DND-41 (cell line): ENCODE results near the gene PSMB10.

Experiments used
- ATAC-seq: fragments of 200-7000 bp; cut with Tn5 transposase; 3 replicates; pipeline ENCODE4 v1.9.1; 2021; ENCODE audit warnings: low read depth; ENCODE audit not compliant: insufficient read depth
- DNase-seq: peaks from one replicate; pipeline ENCODE4 v3.0.0-alpha.2; 2020
- H2AFZ ChIP-seq: 2 replicates; pipeline ENCODE4 v1.6.0; 2012; ENCODE audit warnings: low read depth, low read length
- H3K27ac ChIP-seq: 2 replicates; pipeline ENCODE4 v1.5.1; 2012; ENCODE audit warnings: low read length, inconsistent platforms
- H3K27me3 ChIP-seq: fragments of 200-600 bp; sonication (generic); 2 replicates; pipeline ENCODE4 v1.6.0; 2012; ENCODE audit warnings: low read length, mild to moderate bottlenecking, inconsistent platforms; ENCODE audit not compliant: insufficient read depth, poor library complexity
- H3K36me3 ChIP-seq: 2 replicates; pipeline ENCODE4 v1.5.1; 2012; ENCODE audit warnings: low read length, inconsistent platforms; ENCODE audit not compliant: insufficient read depth
- H3K4me1 ChIP-seq: 2 replicates; pipeline ENCODE4 v1.5.1; 2012; ENCODE audit warnings: mild to moderate bottlenecking, low read length; ENCODE audit not compliant: insufficient read depth
- H3K4me2 ChIP-seq: 2 replicates; pipeline ENCODE4 v1.6.0; 2012; ENCODE audit warnings: mild to moderate bottlenecking, moderate library complexity, low read length, inconsistent platforms; ENCODE audit not compliant: insufficient read depth
- H3K4me3 ChIP-seq, 2 experiments: fragments of 200-600 bp in 1 of 2; shearing (Covaris generic) in 1 of 2; 2 replicates each; pipeline ENCODE4 v1.5.1; 2012 to 2016; ENCODE audit warnings: inconsistent platforms in 2 of 2, low read length in 2 of 2, mild to moderate bottlenecking in 2 of 2, low read depth in 1 of 2, moderate library complexity in 1 of 2
- H3K79me2 ChIP-seq: 2 replicates; pipeline ENCODE4 v1.6.0; 2012; ENCODE audit warnings: low read length, inconsistent platforms; ENCODE audit not compliant: insufficient read depth
- H3K9ac ChIP-seq: 2 replicates; pipeline ENCODE4 v1.6.0; 2012; ENCODE audit warnings: low read depth, mild to moderate bottlenecking, inconsistent platforms, low read length, moderate library complexity
- H3K9me3 ChIP-seq: 2 replicates; pipeline ENCODE4 v1.5.1; 2012; ENCODE audit warnings: low read length, moderate library complexity, mild to moderate bottlenecking, inconsistent platforms; ENCODE audit not compliant: insufficient read depth, severe bottlenecking
- H4K20me1 ChIP-seq: 2 replicates; pipeline ENCODE4 v1.6.0; 2012; ENCODE audit warnings: low read length; ENCODE audit not compliant: insufficient read depth
- CTCF ChIP-seq: IDR thresholded peaks from 2 replicates; pipeline ENCODE4 v1.5.1; 2012; ENCODE audit warnings: borderline replicate concordance, low read length, moderate library complexity, mild to moderate bottlenecking; ENCODE audit not compliant: poor library complexity, severe bottlenecking; ENCODE audit errors: extremely low read depth
- EZH2 ChIP-seq: IDR thresholded peaks from 3 replicates; pipeline ENCODE4 v1.6.1; 2012; ENCODE audit warnings: borderline replicate concordance, low read depth, mild to moderate bottlenecking, moderate library complexity, low read length, inconsistent platforms; ENCODE audit not compliant: severe bottlenecking

The PSMB10 gene

GRCh38 chr16:67966549-67967182, 30.0 kb upstream of the PSMB10 start:
- Histone ChIP-seq H3K79me2 (peaks cover 13% of the 10 kb centered on the region; the same call in 1 of the 2 replicates), H3K27me3 (no peaks in the 10 kb centered on the region), H3K4me3 (peak overlapping the region in 1 of 2 experiments; percentile 65; a peak in 2 of 4 replicates), H3K4me1 (peaks cover 26% of the 10 kb centered on the region), H2AFZ (no peak overlapping the region), H3K9me3 (no peaks in the 10 kb centered on the region), H3K36me3 (peaks cover 20% of the 10 kb centered on the region), H3K27ac (no peak overlapping the region), H3K9ac (peak overlapping the region; percentile 81; the same call in 1 of the 2 replicates), H4K20me1 (peaks cover 19% of the 10 kb centered on the region), H3K4me2 (peak overlapping the region; percentile 83)
- ATAC-seq (no peak), DNase-seq (no peak)
- no peak for TF ChIP-seq CTCF
- TF ChIP-seq EZH2 = no peak

GRCh38 chr16:67965668-67966548, 29.3 kb upstream of the PSMB10 start:
- TF ChIP-seq CTCF (no peak), EZH2 (no peak)
- Histone ChIP-seq H3K4me1 (peaks cover 26% of the 10 kb centered on the region), H3K79me2 (peaks cover 13% of the 10 kb centered on the region; the same call in 1 of the 2 replicates), H3K27ac (no peak overlapping the region), H3K9me3 (no peaks in the 10 kb centered on the region), H3K36me3 (peaks cover 27% of the 10 kb centered on the region), H4K20me1 (peaks cover 19% of the 10 kb centered on the region), H3K9ac (peak overlapping the region; percentile 11), H3K4me2 (peak overlapping the region; percentile 83; the same call in 1 of the 2 replicates), H3K27me3 (no peaks in the 10 kb centered on the region), H2AFZ (no peak overlapping the region), H3K4me3 (no peak overlapping the region)
- DNase-seq (no peak), ATAC-seq (no peak)

- Histone ChIP-seq H3K4me2 (no peak overlapping the region), H3K9ac (no peak overlapping the region), H3K36me3 (peaks cover 37% of the 10 kb centered on the region), H2AFZ (no peak overlapping the region), H3K4me1 (peaks cover 26% of the 10 kb centered on the region), H3K4me3 (no peak overlapping the region), H4K20me1 (peaks cover 19% of the 10 kb centered on the region), H3K27me3 (no peaks in the 10 kb centered on the region), H3K79me2 (peaks cover 13% of the 10 kb centered on the region; the same call in 1 of the 2 replicates), H3K27ac (no peak overlapping the region), H3K9me3 (no peaks in the 10 kb centered on the region)
- DNase-seq (no peak), ATAC-seq (no peak)
- TF ChIP-seq CTCF = no peak
- TF ChIP-seq EZH2 = no peak
These were observed 28.0 kb upstream of the PSMB10 start for GRCh38 chr16:67964477-67965131.
